Gastrocnemius medialis (tissue), 4 donors: Measurements from ENCODE around the gene ZNF775. TPM values are rescaled to one million over a fixed set of nuclear protein-coding genes. Genes with fewer than 3 reads are reported as not detected.

Experiments used
- ATAC-seq, 2 donors: fragments of 150-250 bp; one replicate each; pipeline ENCODE4 v1.9.1; 2016
- DNase-seq, 2 donors: peaks; one replicate each; pipeline ENCODE4 v3.0.0-alpha.2; 2019
- H3K27ac ChIP-seq, 4 donors: fragments of 200-600 bp; sonication (generic); 1 replicate in 1 of 4; 2 replicates in 3 of 4; pipeline ENCODE4 v1.5.1; 2016 to 2018; ENCODE audit warnings: mild to moderate bottlenecking in 2 of 4, moderate library complexity in 1 of 4
- H3K27me3 ChIP-seq, 3 donors: fragments of 200-600 bp; sonication (generic) in 2 of 3; 1 replicate in 1 of 3; 2 replicates in 2 of 3; pipeline versions ENCODE4 v1.5.1 to v1.6.0; 2016 to 2019; ENCODE audit warnings: mild to moderate bottlenecking in 1 of 3, moderate library complexity in 1 of 3
- H3K36me3 ChIP-seq, 2 donors: fragments of 200-600 bp; sonication (generic) in 1 of 2; one replicate each; pipeline ENCODE4 v1.5.1; 2017 to 2018
- H3K4me1 ChIP-seq, 2 donors: fragments of 200-600 bp; sonication (generic) in 1 of 2; one replicate each; pipeline ENCODE4 v1.5.1; 2016 to 2017; ENCODE audit warnings: mild to moderate bottlenecking in 2 of 2
- H3K4me3 ChIP-seq, 4 donors: fragments of 200-600 bp; sonication (generic) in 3 of 4; 1 replicate in 1 of 4; 2 replicates in 3 of 4; pipeline ENCODE4 v1.5.1; 2016 to 2019; ENCODE audit warnings: mild to moderate bottlenecking in 2 of 4
- H3K9me3 ChIP-seq, 3 donors: fragments of 200-600 bp; sonication (generic) in 2 of 3; 1 replicate in 1 of 3; 2 replicates in 2 of 3; pipeline ENCODE4 v1.5.1; 2016 to 2019
- POLR2A ChIP-seq, 2 donors: fragments of 450-650 bp; IDR thresholded peaks; one replicate each; pipeline ENCODE4 v1.6.1; 2017; ENCODE audit warnings: antibody characterized with exemption in 2 of 2, mild to moderate bottlenecking in 2 of 2, moderate library complexity in 2 of 2
- in situ Hi-C, 4 donors: fragments of 200-750 bp; cut with MboI; loops; one replicate each; pipeline versions ENCODE4 v1.15.0 to v1.8.0; 2017; ENCODE audit warnings: low sequenced_read_pairs in 4 of 4
- intact Hi-C: fragments of 100-400 bp; cut with DNase I; formaldehyde crosslinking; loops from one replicate; pipeline ENCODE4 v1.15.1; 2023; ENCODE audit warnings: low total_unique reads
- total RNA-seq, 4 donors: library from RNA; depleted of rRNA; stranded (reverse); fragments of >200 nt; gene quantifications; one replicate each; pipeline versions ENCODE4 v1.1.0 to v1.2.3, GENCODE V29; 2016
- TF ChIP-seq, protein P1 (sequence below), 5 experiments: fragments of 450-650 bp in 3 of 5; fragments of 200-600 bp in 2 of 5; sonication (generic) in 2 of 5; IDR thresholded peaks in 4 of 5; conservative IDR thresholded peaks in 1 of 5; 1 replicate in 4 of 5; 2 replicates in 1 of 5; pipeline ENCODE4 v1.5.1; 2016 to 2019; ENCODE audit warnings: antibody characterized with exemption in 5 of 5, mild to moderate bottlenecking in 3 of 5, moderate library complexity in 3 of 5

Gene ZNF775
- total RNA-seq, 4 donors from 2014 or later, result 3.1 to 7.5 (median 3.3) TPM

DNA sequence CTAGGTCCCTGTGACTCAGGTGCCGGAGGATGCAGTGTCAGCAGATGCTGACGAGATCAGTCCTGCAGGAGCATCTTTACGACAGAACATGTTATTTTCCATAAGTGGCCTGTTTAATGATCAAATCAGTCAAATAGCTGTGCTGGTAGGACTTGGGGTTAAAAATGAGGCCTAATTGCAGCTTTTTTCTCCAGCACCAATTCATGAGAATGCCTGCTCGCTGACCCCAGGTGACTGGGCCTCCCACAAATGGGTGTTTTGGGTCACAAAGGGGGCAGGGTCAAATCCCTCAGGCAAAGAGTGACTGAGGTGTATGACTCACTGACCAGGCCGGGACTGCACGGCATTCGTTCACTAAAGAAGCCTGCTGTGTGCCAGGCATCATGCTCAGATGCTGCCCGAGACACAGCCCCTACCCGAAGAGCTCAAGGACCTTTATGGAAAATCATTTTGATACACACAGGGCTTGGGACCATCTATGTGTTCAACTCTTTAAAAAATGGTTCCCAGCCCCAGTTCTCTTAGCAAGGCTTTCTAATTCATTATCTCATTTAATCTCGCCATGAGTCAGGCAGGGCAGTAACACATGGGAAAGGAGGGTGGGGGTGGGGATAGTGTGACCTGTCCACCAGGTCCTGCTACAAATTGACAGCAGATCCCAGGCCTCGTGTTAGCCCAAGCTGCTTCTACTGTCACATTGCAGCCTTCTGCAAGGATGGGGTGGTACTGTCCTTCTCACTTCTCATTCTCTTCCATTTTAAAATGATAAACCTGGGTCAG is 21.1 kb downstream of the ZNF775 start:
- Histone ChIP-seq H3K9me3 (no peaks in the 10 kb centered on the region), H3K27me3 (no peaks in the 10 kb centered on the region), H3K27ac (no peak overlapping the region), H3K4me3 (no peak overlapping the region), H3K36me3 (no peaks in the 10 kb centered on the region), H3K4me1 (peaks cover 5 to 12% of the 10 kb centered on the region in 2 donors)
- DNase-seq, result no peak
- TF ChIP-seq POLR2A (IDR thresholded peaks at IDR 0.05), result no peak
- TF ChIP-seq, protein P1, sequence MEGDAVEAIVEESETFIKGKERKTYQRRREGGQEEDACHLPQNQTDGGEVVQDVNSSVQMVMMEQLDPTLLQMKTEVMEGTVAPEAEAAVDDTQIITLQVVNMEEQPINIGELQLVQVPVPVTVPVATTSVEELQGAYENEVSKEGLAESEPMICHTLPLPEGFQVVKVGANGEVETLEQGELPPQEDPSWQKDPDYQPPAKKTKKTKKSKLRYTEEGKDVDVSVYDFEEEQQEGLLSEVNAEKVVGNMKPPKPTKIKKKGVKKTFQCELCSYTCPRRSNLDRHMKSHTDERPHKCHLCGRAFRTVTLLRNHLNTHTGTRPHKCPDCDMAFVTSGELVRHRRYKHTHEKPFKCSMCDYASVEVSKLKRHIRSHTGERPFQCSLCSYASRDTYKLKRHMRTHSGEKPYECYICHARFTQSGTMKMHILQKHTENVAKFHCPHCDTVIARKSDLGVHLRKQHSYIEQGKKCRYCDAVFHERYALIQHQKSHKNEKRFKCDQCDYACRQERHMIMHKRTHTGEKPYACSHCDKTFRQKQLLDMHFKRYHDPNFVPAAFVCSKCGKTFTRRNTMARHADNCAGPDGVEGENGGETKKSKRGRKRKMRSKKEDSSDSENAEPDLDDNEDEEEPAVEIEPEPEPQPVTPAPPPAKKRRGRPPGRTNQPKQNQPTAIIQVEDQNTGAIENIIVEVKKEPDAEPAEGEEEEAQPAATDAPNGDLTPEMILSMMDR (IDR thresholded peaks at IDR 0.05 in 4 of 5, conservative IDR thresholded peaks at IDR 0.05 in 1 of 5), result no peak
- in situ Hi-C loops (loop anchor here in 2 of 4 donors (25.0 kb wide), 1 partner anchor 113 kb away; no protein-coding TSS in a partner anchor), intact Hi-C loops (loop anchor here (10.0 kb wide), 1 partner anchor 625 kb away; the partner anchor contains the start of genes ABCB8 and ATG9B)
- no peak for ATAC-seq

DNA sequence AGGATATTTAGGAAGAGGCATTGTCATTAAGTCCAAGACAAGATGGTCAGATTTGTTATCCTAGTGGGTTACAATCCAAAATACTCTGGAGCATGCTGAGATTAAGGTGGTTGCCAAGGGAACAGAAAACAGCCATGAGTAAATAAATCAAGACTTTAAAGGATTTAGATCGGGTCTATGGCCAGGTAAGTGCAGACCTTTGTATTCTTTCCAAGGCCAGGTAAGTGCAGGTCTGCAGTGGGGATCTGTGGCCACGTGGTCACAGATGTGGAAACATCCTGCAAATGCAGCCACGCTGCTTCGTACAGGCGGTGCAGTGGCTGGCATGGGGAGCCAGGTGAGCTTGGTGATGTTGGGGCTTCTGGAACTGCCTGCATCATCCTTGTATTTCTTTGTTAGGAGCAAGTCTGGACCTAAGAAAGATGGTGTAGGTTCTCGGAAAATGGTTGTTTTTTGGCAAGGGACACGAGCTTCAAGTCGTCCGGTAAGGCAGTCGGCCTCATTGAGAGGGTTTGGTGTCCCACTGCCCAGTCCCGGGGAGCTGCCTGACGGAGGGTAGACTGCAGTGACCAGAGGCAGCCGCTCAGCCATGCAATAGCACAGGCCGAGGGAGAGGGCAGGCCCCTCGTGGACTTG is 21.8 kb downstream of the ZNF775 start:
- no peaks in the 10 kb centered on the region for H3K27me3 ChIP-seq
- H3K4me3 ChIP-seq, result no peak overlapping the region
- H3K36me3 ChIP-seq, result no peaks in the 10 kb centered on the region
- ATAC-seq (no peak), DNase-seq (no peak)
- peaks cover 5 to 12% of the 10 kb centered on the region in 2 donors for H3K4me1 ChIP-seq
- no peak overlapping the region for H3K27ac ChIP-seq
- in situ Hi-C loops (loop anchor here in 2 of 4 donors (25.0 kb wide), 1 partner anchor 114 kb away; no protein-coding TSS in a partner anchor), intact Hi-C loops (loop anchor here (10.0 kb wide), 1 partner anchor 624 kb away; the partner anchor contains the start of genes ABCB8 and ATG9B)
- no peak for TF ChIP-seq POLR2A (IDR thresholded peaks at IDR 0.05)
- TF ChIP-seq, protein P1 (IDR thresholded peaks at IDR 0.05 in 4 of 5, conservative IDR thresholded peaks at IDR 0.05 in 1 of 5), result no peak
- H3K9me3 ChIP-seq, result no peaks in the 10 kb centered on the region

GRCh38 chr7:150401424-150401790 is 22.3 kb downstream of the ZNF775 start:
- Histone ChIP-seq H3K27ac (no peak overlapping the region), H3K9me3 (no peaks in the 10 kb centered on the region), H3K27me3 (no peaks in the 10 kb centered on the region), H3K4me3 (no peak overlapping the region), H3K4me1 (peaks cover 5 to 12% of the 10 kb centered on the region in 2 donors), H3K36me3 (no peaks in the 10 kb centered on the region)
- no peak for ATAC-seq
- TF ChIP-seq, protein P1 (IDR thresholded peaks at IDR 0.05 in 4 of 5, conservative IDR thresholded peaks at IDR 0.05 in 1 of 5), result no peak
- TF ChIP-seq POLR2A (IDR thresholded peaks at IDR 0.05), result no peak
- in situ Hi-C loops, result loop anchor here in 2 of 4 donors (25.0 kb wide), 1 partner anchor 114 kb away; no protein-coding TSS in a partner anchor
- no peak for DNase-seq
- intact Hi-C loops, result loop anchor here (10.0 kb wide), 1 partner anchor 623 kb away; the partner anchor contains the start of genes ABCB8 and ATG9B

- intact Hi-C loops (loop anchor here (10.0 kb wide), 1 partner anchor 623 kb away; the partner anchor contains the start of genes ABCB8 and ATG9B), in situ Hi-C loops (loop anchor here in 2 of 4 donors (25.0 kb wide), 1 partner anchor 115 kb away; no protein-coding TSS in a partner anchor)
- DNase-seq (no peak), ATAC-seq (no peak)
- H3K27me3 ChIP-seq, result no peaks in the 10 kb centered on the region
- no peak overlapping the region for H3K27ac ChIP-seq
- H3K36me3 ChIP-seq, result no peaks in the 10 kb centered on the region
- TF ChIP-seq, protein P1 (IDR thresholded peaks at IDR 0.05 in 4 of 5, conservative IDR thresholded peaks at IDR 0.05 in 1 of 5), result no peak
- H3K4me1 ChIP-seq, result peaks cover 5 to 12% of the 10 kb centered on the region in 2 donors
- no peak overlapping the region for H3K4me3 ChIP-seq
- H3K9me3 ChIP-seq, result no peaks in the 10 kb centered on the region
Observed at GRCh38 chr7:150401861-150402631, 22.9 kb downstream of the ZNF775 start.
